ENCODE data around the gene ASTN2.

ASTN2 gene

DNA sequence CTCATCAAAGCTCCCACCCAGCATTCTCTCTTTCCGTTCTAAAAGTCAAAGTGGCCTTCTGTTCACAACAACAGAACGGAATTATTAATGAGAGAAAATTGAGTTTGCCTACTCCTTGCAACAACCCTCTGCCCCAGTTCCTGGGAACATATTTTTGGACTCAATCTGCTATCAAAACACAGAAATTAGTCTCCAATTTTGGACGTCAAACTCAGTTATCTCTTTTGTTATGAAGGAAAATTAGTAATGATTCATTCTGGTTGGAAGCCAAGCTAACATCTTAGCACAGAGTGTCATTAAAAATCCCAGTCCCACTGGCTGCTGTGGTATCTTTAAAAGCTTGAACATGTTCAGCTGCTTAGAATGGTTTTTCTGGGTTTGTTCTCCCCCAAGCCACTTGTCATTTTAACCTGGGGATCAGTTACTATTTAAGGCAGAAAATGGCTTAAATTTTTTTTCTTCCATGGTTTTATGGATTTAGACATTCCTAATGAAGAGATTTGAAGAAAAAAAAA, 384.5 kb downstream of the ASTN2 start:
- TF ChIP-seq, protein P1, sequence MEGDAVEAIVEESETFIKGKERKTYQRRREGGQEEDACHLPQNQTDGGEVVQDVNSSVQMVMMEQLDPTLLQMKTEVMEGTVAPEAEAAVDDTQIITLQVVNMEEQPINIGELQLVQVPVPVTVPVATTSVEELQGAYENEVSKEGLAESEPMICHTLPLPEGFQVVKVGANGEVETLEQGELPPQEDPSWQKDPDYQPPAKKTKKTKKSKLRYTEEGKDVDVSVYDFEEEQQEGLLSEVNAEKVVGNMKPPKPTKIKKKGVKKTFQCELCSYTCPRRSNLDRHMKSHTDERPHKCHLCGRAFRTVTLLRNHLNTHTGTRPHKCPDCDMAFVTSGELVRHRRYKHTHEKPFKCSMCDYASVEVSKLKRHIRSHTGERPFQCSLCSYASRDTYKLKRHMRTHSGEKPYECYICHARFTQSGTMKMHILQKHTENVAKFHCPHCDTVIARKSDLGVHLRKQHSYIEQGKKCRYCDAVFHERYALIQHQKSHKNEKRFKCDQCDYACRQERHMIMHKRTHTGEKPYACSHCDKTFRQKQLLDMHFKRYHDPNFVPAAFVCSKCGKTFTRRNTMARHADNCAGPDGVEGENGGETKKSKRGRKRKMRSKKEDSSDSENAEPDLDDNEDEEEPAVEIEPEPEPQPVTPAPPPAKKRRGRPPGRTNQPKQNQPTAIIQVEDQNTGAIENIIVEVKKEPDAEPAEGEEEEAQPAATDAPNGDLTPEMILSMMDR (IDR thresholded peaks at IDR 0.05; ENCODE audit: insufficient read depth, low read length, poor library complexity, severe bottlenecking): no peak
- H3K27me3 ChIP-seq (replicated peaks; ENCODE audit: control insufficient read depth, insufficient read depth, low read length): no peaks in the 10 kb centered on the region
- H3K36me3 ChIP-seq (ENCODE audit: control insufficient read depth, insufficient read depth, low read length): no peaks in the 10 kb centered on the region
- no peak overlapping the region for H3K4me3 ChIP-seq (replicated peaks; ENCODE audit: low read depth, low read length)
- no peak for DNase-seq (ENCODE audit: extremely low read depth, insufficient read length)

DNA sequence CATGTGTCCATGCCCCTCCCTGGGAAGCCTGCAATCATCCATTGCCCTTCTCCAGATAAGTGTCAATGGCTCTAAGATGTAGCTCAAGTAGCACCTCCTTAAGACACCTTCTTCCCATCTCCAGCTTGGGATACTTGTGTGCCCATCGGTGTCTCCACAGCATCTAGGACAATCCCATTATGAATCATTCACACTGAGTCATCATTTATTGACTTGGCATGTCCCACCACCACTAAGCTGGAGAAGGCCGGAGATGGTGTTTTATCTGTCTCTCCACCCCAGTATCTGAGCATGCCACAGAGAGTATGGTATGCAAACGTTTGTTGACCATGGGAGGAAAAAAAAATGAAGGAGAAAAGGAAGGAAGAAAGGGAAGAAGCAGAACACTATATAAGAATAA, 385.5 kb downstream of the ASTN2 start:
- no peak overlapping the region for H3K4me3 ChIP-seq (replicated peaks; ENCODE audit: low read depth, low read length)
- H3K36me3 ChIP-seq (ENCODE audit: control insufficient read depth, insufficient read depth, low read length): no peaks in the 10 kb centered on the region
- TF ChIP-seq, protein P1 (IDR thresholded peaks at IDR 0.05; ENCODE audit: insufficient read depth, low read length, poor library complexity, severe bottlenecking): no peak
- no peak for DNase-seq (ENCODE audit: extremely low read depth, insufficient read length)
- no peaks in the 10 kb centered on the region for H3K27me3 ChIP-seq (replicated peaks; ENCODE audit: control insufficient read depth, insufficient read depth, low read length)

DNA sequence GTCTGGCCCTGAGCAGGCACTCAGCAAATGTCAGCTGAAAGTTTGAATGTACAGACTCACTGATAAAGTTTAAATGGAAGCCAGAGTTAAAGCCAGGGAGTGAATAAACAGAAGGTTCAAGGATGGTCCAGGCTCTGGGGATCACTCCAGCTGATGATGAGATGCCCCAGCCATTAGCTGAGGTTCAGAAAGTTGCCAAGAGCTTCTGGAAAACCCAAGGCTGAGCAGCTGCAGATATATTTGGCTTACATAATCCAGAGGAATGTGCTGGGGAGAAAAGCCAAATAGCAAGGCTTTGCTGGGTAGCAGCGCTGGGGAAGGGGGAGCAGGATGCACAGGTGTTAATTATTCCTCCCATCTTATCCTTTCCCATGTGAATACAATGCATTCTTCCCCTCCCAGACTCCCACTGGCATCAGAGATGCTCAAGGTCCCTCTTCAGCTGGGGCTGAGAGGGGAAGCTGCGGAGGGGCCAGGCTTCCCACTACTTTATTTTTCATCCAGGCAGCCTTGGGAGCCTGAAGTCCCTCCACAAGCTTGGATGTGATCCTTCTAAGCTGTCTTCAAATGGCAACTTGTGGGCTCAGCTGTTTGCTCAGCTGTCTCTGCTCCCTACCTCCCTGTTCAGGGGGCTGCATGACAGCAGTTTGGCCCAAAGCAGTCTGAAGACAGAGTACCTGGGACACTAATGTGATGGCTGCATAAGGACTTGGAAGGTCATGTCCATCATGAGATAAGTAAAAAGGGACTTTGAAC, 386.6 kb downstream of the ASTN2 start:
- Histone ChIP-seq H3K36me3 (ENCODE audit: control insufficient read depth, insufficient read depth, low read length) (no peaks in the 10 kb centered on the region), H3K4me3 (replicated peaks; ENCODE audit: low read depth, low read length) (no peak overlapping the region), H3K27me3 (replicated peaks; ENCODE audit: control insufficient read depth, insufficient read depth, low read length) (no peaks in the 10 kb centered on the region)
- TF ChIP-seq, protein P1 (IDR thresholded peaks at IDR 0.05; ENCODE audit: insufficient read depth, low read length, poor library complexity, severe bottlenecking): no peak
- no peak for DNase-seq (ENCODE audit: extremely low read depth, insufficient read length)

DNA sequence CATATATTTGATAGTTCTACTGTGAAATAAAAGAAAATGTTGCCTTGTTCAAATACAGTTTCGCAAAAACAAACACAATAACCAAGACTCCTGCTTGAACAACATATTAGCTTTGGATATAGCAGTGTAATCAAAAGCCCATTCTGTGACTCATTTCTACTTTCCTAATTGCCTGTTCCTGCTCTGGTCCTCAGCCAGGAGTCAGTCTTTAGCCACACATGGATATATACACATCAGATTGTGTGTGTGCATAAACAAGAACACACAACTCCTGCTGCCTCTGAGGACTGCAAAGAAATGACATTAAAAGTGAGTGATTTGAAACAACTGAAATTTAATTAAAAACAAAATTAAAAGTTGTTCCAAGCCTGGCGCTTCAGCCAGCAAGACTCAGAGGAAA, 393.0 kb downstream of the ASTN2 start:
- H3K4me3 ChIP-seq (replicated peaks; ENCODE audit: low read depth, low read length): no peak overlapping the region
- no peaks in the 10 kb centered on the region for H3K27me3 ChIP-seq (replicated peaks; ENCODE audit: control insufficient read depth, insufficient read depth, low read length)
- no peaks in the 10 kb centered on the region for H3K36me3 ChIP-seq (ENCODE audit: control insufficient read depth, insufficient read depth, low read length)
- TF ChIP-seq, protein P1 (IDR thresholded peaks at IDR 0.05; ENCODE audit: insufficient read depth, low read length, poor library complexity, severe bottlenecking): no peak
- DNase-seq (ENCODE audit: extremely low read depth, insufficient read length): no peak

DNA sequence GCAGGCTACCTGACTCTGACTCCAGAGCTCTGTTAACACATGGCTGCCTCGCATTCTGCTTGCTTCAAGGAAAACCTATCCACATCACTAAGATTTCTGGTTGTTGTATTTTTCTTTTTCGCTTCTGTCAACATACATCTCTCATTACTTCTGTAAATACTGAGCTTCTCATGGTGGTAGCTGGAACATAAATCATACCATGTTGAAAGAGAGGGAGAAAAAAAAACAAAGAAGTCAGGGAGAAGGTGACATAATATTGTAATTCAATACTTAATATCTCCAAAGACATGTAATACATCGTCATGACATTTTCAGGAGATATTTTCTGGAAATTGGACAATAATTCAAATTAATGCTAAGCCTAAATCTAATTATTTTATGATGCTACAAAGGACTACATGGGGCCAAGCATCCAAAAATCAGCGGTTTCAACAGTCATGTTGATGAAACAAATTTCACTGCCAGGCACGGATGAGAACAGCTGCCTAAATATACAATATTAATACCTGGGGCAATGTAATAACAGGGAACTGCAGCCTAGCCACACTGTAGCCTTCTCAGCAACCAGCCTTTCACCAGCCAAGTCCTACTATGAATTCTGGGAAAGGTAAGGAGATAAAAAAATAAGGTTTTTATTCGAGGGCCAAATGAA, 395.8 kb downstream of the ASTN2 start:
- TF ChIP-seq, protein P1 (IDR thresholded peaks at IDR 0.05; ENCODE audit: insufficient read depth, low read length, poor library complexity, severe bottlenecking): no peak
- H3K27me3 ChIP-seq (replicated peaks; ENCODE audit: control insufficient read depth, insufficient read depth, low read length): no peaks in the 10 kb centered on the region
- no peak overlapping the region for H3K4me3 ChIP-seq (replicated peaks; ENCODE audit: low read depth, low read length)
- no peak for DNase-seq (ENCODE audit: extremely low read depth, insufficient read length)
- no peaks in the 10 kb centered on the region for H3K36me3 ChIP-seq (ENCODE audit: control insufficient read depth, insufficient read depth, low read length)

Measured in GM06990 (cell line).